IPS DF 19.7 (cell line): Measurements from ENCODE around the gene NKAIN2.
A peak's percentile ranks its signal among the peaks of the same experiment; 100 is the strongest.
"Not testable (repeated sequence)": the region's sequence is repeated elsewhere in the genome, so short reads cannot be mapped to it uniquely, and the experiment has no call there.

Experiments
- DNase-seq: peaks from one replicate; pipeline ENCODE4 v3.0.0-alpha.2; 2013; ENCODE audit warnings: low read depth, low spot score

The NKAIN2 gene

DNA sequence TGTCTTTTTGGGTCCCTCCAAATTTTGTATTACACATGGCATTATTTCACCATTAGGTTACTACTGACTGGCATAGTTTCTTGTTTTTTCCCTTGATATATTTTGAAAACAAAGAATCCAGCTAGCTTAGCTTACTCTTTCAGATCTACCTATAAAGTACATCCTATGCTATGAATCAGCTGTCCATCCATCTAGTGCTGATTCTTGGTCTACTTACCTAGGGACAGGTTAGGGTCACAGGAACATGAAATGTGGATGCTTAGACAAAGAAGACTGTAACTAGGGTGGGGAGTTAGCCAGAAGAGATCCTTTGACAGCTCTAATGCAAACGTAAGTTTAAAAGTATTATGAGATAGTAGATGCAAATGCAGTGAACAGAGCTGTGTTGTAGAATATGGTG, 91.7 kb downstream of the NKAIN2 start:
- no peak for DNase-seq

DNA sequence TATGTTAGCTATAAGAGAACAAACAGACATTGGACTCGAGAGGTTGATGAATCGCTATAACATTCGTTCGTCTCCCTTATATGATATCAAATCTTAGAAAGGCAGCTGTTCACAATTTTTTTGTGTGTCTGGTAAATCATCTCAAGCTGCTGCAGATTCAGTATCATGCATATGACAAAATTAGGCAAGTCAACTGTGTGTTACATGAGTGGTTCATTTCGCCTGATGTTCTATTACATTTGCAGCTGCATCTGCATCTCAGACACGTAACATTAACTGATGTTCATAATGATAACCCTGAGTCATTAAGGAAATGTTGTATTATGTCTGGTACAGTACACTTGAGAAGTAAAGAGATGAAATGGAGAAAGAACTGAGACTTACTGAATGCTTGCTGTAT, 92.1 kb downstream of the NKAIN2 start:
- DNase-seq = no peak

DNA sequence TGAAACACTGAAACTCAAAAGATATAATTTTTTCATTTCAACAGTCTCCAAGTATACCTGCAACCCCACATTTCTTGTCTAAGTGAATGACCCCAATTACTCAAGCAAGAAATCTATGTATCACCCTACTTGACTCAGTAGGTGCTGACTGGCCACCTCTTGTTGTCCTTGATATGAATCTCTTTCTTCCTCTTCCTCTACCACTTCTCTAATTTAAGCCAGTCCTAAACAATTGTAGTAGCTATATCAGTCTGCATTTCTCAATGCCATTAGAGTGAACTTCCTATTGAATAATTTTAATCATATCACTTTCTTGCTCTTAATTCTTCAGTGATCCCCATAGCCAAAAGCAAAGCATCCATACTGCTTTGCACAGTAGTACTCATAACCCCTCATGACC, 93.2 kb downstream of the NKAIN2 start:
- no peak for DNase-seq

DNA sequence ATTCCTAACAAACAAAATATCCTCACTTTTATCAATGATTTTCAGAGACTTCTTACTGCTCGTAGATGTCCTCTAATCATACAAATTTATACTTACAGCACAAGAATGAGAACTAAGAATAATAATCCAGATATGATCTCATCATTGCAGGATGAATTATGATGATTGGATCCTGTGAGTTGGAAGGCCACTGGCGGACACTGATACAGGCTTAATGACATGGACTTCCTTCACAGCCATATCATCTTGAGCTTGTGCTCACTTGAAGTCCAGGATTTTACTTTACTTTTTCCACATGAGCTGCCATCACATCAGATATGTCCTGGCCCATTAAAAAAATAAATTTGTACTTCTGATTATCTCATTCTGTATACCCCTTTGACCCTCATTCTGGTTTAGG, 94.3 kb downstream of the NKAIN2 start:
- no peak for DNase-seq

DNA sequence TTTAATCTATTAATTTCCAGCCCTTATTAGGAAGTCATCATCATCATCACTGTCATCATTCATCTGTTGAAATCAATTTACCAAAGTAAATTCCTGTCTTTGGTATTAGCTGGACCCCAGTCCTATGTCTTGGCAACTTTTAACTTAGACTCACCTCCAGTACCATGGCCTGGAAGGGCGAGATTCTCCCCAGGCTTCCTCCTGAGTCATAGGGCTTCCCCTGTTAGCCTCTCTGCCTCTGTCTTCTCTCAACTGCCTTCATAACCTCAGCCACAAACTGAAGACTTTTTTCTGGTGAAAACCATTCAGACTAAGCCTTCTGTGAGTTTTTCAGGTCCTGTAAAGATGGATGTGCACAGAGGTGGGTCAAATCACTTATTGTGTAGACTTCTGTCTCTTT, 95.0 kb downstream of the NKAIN2 start:
- no peak for DNase-seq

DNA sequence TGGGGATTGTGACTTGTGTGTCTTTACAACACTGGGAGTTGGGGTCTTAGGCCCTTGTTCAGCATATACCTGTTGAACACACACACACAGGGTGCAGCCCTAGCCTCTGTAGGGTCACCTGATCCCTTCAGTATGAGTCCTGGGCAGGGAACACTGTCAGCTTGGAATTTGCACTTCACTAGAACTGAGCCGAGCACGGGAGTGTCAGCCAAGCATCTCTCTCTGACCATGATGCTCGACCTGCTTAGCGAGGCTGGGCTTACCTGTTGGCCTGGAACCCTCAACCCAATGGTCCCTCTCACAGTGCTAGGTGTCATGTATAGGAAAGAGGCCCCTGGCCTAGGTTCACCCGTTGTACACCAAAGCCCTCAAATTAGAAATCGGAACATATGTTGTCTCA, 96.1 kb downstream of the NKAIN2 start:
- no peak for DNase-seq

DNA sequence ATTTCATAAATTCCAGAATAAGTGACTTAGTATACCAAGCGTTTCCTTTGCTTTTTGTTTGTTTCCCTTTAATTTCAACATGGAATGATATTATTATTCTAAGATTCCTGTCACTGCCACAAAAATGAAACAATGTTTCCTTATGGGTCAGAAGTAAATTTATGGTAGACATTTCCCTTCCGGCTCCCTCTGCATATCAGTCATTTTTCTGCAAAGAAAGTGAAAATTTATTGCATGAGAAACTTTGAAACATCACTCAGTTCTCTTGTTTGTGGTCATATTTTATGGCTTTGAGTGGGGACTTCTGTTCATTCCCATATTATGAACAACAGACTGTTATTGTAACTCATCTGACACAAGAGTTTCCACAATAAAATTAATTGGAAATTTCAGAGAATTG, 97.8 kb downstream of the NKAIN2 start:
- no peak for DNase-seq

DNA sequence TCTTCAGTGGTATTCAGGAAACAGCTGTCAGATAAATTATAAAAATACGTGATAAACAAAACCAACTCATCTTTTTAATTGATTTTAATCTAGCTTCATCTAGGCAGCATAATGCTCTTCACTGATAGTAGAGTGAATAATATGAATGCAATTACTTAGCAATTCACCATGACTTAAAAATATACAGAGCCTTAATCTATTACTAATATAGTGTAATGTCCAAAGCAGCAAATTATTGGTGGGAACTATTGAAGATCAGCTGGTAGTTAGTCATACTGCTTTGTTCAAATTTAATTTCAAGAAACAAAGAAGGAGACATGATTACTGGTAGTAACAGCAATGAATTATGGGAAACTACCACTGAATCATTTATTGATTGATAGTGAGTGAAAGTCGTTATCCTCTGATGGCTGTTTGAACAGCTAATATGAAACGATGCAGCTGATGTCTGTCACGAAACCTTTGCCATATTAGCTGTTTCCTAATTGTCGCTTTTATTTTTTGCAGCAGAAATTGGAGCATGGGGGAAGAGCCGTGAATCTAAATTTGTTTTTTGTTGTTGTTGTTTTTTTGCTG, 99.2 kb downstream of the NKAIN2 start:
- DNase-seq = no peak

DNA sequence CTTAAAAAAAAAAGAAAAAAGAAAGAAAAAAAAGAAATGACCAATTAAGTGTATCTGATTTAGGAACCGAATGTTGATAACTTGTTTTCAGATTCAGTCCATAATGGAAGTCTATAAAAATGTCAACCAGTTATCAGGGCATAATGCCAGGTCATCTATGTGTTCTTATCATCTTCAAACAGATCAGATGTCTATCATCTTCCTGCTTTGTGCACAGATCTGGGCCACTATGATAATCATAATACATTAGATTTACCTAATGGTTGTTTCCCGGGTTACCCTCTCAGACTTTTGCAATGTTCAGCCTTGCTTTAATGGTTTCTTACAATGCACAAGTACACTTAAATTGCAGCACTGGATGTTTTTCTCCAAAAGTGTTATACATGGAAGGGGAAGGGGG, 100.6 kb downstream of the NKAIN2 start:
- no peak for DNase-seq

DNA sequence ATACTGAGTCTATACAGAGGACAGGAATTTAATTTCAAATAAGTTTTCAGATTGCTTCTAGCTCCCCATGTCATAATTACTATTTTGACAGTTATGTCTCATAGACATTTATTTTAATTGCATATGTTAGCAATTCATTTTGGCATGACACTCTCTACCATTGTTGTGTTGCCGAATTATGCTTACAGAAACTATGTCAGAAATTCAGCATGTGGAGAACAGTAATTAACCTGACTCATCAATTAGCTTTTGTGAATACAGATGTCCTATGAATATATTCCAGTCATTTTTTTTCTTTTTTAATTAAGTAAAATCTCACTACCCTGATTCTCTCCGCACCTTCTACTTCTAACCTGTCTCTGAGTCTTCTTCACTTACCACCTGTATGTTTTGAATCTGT, 105.1 kb downstream of the NKAIN2 start:
- no peak for DNase-seq

DNA sequence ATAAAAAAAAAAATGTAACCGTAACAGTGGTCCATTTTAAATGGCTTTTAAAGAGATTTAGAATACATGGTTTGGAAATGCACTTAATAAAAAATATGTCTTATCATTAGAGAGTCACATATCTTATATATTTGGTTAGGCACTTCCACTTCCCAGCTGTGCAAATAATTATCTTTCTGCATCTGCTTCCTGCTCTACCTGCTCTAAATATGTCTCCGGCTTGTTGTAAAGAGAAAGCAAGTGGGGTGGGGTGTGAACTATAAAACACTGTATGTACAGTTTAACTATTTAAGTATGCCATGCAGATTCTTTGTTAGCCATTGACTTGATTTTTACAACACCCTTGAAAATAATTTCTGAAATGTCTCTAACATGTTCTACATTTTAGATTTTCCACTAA, 106.3 kb downstream of the NKAIN2 start:
- no peak for DNase-seq

DNA sequence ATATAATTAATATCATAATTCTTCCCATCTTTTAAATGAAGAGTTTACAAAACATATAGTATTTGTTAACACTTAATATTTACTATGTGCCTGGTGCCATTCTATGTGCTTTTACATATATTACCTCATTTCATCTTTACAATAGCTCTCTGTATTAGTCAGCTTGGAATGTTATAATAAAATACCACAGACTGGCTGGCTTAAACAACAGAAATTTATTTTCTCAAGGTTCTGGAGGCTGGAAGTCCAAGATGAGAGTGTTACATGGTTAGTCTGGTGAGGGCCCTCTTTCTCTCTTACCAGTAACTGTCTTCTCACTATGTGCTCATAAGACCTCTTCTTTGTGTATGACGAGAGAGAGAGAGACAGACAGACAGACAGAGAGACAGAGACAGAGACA, 110.2 kb downstream of the NKAIN2 start:
- DNase-seq = no peak

DNA sequence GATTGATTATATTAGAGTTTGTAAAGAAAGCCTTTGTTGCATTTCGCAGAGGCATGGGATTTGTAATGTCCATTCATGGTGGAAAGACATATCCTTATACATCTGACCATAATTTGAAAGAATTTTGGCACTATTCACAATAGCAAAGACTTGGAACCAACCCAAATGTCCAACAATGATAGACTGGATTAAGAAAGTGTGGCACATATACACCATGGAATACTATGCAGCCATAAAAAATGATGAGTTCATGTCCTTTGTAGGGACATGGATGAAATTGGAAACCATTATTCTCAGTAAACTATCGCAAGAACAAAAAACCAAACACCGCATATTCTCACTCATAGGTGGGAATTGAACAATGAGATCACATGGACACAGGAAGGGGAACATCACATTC, 119.7 kb downstream of the NKAIN2 start:
- not testable (repeated sequence) for DNase-seq

DNA sequence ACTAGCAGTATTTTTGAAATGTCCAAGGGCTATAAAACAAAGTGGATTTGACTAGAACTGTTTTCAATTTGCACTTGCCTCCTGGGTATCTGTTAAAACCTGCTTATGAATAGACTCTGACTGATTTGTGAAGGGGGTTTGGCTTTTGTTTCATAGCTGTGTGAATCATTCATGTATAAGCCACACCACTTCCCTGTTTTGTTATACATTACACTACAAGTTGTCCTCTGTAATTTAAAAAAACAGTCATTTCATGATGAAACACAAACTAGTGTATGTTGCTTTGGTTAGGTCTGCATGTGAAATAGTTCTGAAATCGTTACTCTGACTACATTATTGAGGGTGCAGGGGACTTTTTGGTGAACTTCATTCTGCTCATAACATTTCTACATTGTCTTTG, 121.7 kb downstream of the NKAIN2 start:
- no peak for DNase-seq

DNA sequence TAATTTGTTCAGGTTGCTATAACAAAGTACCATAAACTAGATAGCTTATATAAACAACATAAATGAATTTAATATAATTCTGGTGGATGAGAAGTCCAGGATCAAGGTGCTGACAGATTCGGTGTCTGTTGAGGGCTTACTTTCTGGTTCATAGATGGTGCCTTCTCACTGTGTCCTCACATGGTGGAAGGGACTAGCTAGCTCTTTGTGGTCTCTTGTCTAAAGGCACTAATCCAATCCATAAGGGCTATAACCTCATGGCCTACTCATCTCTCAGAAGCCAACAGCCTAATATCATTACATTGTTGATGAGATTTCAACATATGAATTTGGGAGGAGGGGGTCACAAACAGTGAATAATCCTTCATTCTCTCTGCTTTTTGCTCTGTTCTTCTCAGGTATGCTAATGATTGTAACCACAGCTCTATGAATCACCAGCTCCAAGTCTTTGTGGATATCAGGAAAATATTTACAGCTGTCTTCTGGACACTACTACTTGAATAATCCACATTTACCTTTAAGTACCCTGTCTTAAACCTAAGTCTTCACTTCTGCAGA, 122.3 kb downstream of the NKAIN2 start:
- DNase-seq = no peak

DNA sequence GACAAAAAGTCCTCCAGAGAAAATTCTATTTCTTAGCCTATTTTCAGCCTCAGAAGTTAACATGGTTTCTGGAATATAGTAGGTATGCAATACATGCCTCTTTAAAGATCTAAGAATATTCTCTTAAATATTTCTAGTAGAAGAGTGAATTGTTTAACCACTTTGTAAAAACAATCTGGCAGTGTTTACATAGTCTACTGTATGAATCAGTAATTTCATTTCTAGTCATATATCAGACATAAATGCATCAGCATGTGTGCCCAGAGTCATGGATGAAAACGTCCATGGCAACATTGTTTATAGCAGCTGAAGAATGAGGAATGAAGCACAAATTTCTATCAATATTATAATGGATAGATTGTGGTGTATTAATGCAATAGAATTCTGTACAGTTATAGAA, 124.9 kb downstream of the NKAIN2 start:
- no peak for DNase-seq

DNA sequence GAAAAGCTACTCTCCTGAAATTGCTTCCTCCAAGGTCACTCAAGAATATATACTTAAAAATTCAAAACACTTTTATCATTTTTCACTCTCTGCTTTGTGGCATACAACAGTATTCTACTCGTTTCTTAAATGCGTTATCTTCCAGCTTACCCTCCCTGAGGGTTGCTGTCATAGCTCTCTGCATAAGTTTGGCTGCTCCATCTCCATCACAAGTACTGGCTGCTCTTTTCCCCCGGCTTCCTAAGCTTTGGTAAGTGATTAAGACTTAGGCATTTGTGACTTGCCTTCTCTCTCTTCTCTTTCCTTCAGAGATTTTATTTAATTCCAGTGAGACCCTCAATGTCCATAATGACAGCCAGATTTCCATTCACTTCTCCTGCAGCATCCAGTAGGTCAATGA, 128.3 kb downstream of the NKAIN2 start:
- DNase-seq = no peak

DNA sequence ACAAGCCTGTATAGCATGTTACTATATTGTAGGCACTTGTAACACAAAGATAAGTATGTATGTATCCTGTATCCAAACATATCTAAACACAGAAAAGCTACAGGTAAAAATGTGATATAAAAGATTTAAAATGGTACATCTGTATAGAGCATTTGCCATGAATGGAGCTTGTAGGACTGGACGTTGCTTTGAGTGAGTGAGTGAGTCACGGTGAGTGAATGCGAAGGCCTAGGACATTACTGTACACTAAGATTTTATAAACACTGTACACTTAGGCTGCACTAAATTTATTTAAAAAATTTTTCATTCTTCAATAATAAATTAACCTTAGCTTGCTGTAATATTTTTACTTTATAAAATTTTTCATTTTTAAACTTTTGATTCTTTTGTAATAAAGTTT, 136.9 kb downstream of the NKAIN2 start:
- no peak for DNase-seq

DNA sequence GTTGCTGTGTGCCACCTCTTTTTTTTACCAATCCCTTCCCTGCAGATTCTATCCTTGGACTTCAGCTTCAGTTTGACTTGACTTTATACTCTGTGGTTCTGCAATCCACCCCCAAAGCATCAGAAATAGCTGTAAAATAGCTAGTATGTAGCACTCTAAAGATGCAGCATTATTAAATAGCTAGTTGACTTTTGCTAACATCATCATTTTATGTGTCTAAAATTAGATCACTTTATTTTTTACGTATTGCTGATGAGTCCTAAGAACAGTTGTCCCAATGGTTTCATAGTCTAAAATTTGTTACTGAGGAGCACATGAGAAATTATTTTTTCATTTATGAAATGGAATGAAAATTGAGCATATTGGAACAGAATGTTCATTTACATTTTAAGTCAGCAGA, 138.2 kb downstream of the NKAIN2 start:
- no peak for DNase-seq

DNA sequence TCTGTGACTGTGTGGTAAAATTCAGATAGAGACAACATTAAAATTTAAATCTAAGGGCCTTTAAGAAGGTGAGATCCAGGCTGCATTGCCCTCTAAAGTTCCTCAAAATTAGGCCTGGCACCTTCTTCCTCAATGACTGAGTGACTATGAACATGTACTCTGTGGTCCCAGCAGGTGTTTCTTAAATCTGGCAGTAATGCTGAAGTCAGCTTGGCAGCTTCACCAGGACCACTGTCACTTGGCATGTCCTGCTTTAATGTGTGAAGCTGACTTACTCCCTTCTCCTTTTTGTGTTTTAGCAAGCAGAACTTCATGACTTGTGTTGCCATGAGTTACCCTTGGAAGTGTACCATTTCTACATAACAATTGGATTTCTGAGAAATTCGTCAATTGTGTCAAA, 141.7 kb downstream of the NKAIN2 start:
- DNase-seq = no peak

DNA sequence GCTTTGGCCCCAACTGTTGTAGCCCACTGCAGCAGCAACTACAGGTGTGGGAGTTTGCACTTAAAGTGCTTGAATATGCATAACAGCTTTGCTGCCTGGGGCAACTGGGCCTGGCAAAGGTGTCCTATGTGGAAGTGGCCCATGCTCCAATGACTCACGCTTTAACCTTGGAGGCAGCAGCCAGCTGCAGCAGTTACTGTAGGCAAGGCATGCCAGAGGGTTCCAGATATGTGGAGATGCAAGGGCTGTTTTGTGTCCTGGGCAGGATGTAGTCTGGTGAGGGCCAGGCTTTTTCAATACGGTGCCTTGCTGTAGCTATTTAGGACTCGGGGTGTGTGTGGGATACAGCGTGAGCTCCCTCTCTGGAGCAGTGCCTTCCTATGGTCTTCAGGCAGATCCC, 150.3 kb downstream of the NKAIN2 start:
- DNase-seq = no peak

DNA sequence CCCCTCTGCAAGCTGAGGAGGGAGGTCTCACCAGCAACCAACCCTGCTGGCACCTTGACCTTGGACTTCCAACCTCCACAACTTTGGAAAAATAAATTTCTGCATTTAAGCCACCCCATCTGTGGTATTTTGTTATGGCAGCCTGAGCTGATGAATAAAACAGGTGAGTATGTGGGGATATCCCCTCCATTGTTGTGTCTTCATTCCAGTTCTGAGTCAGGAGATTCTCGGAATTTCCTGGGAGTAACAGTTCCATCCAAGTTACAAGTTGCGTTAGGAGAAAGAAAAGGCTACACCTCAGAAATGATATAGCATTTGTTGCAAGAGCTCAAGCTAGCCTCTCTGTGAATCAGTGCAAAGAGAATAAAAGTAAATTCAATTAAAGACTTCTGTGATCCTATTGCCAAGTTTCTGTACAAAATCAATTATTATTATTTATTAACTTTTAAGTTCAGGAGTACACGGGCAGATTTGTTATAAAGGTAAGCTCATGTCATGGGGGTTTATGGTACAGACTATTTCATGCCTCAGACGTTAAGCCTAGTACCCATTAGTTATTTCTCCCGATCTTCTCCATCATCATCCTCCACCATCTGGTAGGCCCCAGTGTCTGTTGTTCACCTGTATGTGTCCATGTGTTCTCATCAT, 153.0 kb downstream of the NKAIN2 start:
- DNase-seq = no peak

DNA sequence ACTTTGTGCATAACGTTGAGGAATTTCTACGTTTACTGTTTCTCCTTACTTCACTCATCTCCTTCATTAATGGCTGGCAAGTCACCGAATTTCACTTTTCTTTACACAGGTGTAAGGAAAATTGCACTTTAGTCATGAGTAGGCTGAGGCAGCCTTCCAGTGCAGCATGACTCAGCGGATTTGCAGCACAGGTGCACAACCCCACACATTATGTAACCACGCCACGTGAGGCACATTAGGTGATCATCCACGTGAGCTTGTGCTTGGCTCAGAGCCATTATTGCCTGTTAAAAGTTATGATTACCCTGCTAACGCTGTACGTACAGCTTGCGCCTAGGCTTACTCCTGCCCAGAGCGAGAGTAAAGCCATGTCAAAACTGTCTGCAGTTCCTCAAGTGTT, 158.8 kb downstream of the NKAIN2 start:
- no peak for DNase-seq

DNA sequence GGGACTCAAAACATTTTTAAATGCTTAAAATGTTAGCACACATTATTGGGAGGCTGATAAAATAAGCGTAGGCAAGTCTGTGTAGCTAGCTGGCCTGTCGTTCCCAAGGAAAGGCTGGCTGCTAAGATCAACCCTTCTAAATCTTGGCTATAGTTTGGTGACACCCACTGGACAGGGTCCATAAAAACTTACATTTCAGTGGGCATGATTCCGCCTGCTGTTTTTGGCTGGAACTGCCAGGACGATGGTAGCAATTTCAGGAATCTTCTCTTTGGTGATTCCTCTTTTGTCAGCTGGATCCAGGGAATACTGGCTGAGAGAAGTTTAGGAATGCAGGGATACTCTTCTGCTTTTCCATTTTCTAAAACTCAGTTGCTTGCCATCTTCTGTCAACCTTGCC, 162.2 kb downstream of the NKAIN2 start:
- DNase-seq = peak; percentile 40
